HTR-8/SVneo (cell line): ENCODE data around the gene CLRN2.

Experiments
- DNase-seq: peaks from one replicate; pipeline ENCODE4 v3.0.0; 2011; ENCODE audit warnings: low spot score, mixed read lengths; ENCODE audit not compliant: insufficient read length
- FAIRE-seq: peaks from 2 replicates; lab custom pipeline; 2011; peaks lifted over from hg19 to GRCh38; lab: Jason Lieb, UNC

The CLRN2 gene

DNA sequence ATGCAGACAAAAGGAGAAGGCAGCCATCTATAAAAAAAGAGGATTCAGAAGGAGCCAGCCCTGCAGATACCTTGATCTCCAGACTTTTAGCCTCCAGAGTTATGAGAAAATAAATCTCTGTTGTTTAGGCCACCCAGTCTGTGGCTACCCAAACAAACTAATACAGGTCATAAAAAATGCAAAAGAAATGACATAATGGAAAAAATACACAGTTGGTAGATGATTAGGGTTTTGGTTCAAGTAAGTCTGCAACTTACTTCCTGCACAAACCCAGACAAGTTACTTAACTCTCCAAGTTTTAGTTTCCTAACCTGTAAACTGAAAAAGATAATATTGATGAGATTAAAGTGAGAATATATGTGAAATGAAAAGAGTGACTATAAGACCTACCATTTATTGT, 14.4 kb upstream of the CLRN2 start:
- no peak for DNase-seq
- no peak for FAIRE-seq

DNA sequence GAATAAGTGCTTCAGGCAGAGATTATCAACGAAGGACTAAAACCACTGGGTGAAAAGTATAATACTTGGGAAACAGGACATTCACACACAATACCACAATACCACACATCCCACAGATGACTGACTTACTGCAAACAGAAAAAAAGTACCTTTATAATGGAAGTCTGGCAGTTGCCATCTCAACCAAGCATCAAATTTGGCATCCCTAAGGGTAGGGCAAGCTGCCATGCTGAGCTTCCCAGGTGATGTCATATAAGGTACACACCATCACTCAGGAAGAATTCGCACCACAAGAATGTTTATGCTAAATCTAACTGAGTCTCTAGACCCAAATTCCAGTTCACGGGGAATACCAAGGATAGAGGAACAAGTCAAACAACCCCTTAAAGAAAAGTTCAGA, 12.2 kb upstream of the CLRN2 start:
- no peak for FAIRE-seq
- DNase-seq: no peak

DNA sequence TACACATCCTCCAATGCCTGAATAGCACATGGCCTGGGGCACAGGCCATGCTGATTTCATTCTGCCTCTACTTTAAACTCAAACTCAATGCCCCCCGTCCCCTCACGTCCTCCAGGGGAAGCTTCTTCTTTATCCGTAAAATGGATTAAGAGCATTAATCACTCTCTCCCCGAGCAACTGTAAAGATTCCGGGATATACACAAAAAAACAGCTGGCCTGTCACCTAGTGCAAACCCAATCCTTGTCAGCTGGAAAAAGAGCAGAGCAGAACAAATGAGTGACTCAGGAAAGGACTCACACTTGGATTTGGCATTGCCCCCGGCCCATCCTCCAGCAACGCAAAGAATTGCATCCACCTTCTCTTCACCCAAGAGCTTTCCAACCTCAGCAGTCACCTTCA, 10.9 kb upstream of the CLRN2 start:
- FAIRE-seq: no peak
- DNase-seq: no peak

GRCh38 chr4:17510582-17510981, 4.4 kb upstream of the CLRN2 start:
- DNase-seq (no peak), FAIRE-seq (no peak)

GRCh38 chr4:17511051-17511450, 3.9 kb upstream of the CLRN2 start:
- no peak for DNase-seq
- FAIRE-seq: no peak

DNA sequence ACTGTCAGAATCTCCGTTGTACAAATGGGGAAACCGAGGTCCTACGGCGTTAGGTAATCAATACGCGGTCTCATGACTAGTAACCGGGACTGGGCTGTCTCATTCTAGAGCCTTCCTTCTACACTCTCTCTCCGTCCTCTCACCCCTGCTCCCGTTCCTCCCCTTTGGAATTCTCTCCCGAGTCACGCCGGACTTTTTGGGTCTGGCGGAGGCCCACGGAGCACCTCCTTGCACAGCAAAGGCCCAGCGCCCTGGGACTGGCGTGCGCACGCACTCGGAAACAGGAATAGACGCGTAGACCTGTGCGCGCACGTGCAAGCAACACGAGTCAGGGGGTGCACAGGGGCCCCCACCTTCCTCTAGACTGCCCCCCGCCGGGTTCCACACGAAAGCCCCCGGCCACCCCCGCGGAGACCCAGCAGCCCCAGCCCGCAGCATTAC, 3.4 kb upstream of the CLRN2 start:
- no peak for FAIRE-seq
- peak; percentile 30 for DNase-seq

DNA sequence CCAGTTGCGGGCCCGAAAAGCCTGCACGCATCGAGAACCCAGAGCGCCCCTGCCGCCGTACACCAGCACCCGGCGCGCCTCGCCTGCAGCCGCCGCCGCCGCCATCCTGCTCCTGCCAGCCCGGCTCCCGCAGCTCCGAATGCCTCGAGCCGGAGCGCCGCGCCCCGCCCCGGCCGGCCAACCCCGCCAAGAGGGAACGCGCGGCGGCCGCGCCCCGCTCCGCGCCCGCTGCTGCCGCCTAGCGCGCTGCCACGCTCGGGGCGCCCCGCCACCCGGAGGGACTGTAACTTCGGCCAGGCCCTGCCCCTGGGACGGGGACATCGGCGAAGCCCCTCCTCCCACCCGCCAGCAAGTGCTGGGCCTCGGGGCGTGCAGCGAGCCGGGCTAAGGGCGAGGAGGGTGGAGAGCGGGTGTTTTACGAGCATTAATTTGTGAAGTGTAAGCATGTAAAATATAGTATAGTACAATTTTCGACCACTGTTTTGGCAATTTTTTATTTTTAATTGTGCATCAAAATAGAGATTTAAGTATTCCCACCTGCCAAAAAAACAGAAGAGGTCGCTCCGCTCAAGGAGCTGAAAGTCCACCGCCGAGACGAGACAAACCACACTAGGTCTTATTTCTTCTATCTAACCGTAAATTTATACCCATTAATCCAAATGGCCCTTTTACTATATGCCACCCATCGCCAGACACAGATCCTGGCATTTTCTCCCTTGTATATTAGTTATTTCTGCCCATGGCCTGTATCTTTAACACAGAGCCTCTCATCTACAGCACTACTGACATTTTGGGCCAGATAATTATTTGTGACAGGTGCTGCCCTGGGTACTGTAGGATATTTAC, 2.8 kb upstream of the CLRN2 start, which contains the start of gene QDPR:
QDPR (minus strand) TSS at position 141 of the 846 bp plus-strand sequence; CDS start at position 105, 36 bp downstream.
- FAIRE-seq: peak; percentile 73
- peak; percentile 82 for DNase-seq

- FAIRE-seq (no peak), DNase-seq (no peak)
Measured at GRCh38 chr4:17512973-17513665, 1.8 kb upstream of the CLRN2 start.

GRCh38 chr4:17515445-17516407, 761 bp downstream of the CLRN2 start:
- no peak for FAIRE-seq
- no peak for DNase-seq

GRCh38 chr4:17516980-17517379, 2.0 kb downstream of the CLRN2 start:
- no peak for FAIRE-seq
- DNase-seq: no peak

DNA sequence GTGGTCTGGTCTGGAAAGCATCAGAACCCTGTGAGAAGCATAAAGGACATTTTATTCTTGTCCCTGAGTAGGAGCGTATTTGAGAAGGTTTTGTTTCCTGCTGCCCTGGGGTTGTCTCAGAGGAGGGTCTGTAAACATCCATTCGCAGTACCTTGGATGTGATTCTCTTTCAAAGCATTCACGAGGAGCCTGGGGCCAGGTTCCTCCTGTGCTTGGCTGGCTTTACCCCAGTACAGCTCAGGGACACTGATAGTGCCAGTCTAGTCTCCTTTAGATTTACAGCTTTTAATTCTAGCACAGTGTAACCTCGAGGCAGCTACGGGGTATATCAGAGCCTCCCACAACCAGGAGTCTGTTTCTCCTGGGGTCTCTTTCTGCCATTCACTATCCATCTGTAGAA, 2.7 kb downstream of the CLRN2 start:
- FAIRE-seq (no peak), DNase-seq (no peak)

- DNase-seq (no peak), FAIRE-seq (no peak)
Measured at GRCh38 chr4:17521595-17521994, 6.6 kb downstream of the CLRN2 start.

- no peak for DNase-seq
- no peak for FAIRE-seq
Measured at GRCh38 chr4:17523662-17524061, 8.7 kb downstream of the CLRN2 start.

GRCh38 chr4:17526695-17527477, 11.9 kb downstream of the CLRN2 start:
- no peak for DNase-seq
- FAIRE-seq: no peak

GRCh38 chr4:17528551-17529165, 13.7 kb downstream of the CLRN2 start:
- peak; percentile 36 for FAIRE-seq

DNA sequence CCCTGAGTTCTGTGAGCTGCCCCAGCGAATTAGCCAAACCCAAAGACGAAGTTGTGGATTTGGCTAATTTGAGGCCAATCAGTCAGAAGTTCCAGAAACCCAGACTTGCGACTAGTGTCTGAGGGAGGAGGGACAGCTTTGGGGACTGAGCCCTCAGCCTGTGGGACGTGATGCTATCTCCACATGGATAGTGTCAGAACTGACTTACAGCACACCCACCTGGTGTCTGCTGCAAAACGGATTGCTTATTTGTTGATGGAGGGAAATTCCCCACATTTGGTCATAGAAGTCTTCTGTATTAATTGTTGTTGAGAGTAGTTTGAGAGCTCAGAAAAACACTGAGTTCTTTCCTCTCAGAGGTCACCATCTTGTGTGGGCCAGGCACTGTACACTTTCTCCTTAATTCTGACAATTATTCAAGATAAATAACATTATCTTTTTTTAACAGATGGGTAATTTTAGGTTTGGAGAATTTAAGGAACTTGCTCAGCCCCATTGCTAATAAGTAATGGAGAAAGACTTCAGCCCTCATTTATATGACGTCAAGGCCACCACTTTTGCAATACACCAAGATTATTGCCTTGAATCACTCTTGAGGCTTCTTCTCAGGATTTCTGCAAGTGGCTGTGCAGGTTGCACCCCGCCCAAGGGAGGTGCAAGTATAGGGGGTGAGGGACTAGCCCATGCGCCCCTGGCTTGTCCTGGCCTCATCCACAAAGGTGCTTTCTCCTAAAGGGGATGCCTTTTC, 16.7 kb downstream of the CLRN2 start:
- no peak for FAIRE-seq
- no peak for DNase-seq

More at GRCh38 chr4:17528551-17529165, 13.7 kb downstream of the CLRN2 start:
- no peak for DNase-seq

- DNase-seq (no peak), FAIRE-seq (no peak)
Measured at GRCh38 chr4:17534705-17535104, 19.7 kb downstream of the CLRN2 start.

DNA sequence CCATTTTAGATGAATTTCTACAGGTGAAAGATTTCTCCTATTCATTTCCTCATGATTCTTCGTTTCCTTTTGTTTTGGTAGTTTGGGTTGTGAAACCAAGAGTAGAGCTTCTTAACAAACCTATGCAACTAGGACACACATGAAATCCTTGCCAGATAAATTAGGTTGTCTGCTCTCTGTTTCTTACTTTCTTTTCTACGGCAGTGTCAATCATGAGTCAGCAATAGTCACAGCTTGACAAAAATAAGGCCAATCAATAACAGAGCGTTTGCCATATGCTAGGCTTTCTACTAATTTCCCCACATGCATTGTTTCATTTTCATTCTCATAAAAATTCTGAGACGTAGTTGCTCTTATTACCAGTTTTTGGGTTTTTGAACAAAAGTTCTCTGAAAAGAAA, 20.3 kb downstream of the CLRN2 start:
- no peak for FAIRE-seq
- DNase-seq: no peak
